Measurements from ENCODE around the gene TMEM266.
A peak's percentile ranks its signal among the peaks of the same experiment; 100 is the strongest.
"Not testable (repeated sequence)": the region's sequence is repeated elsewhere in the genome, so short reads cannot be mapped to it uniquely, and the experiment has no call there.

The TMEM266 gene

GRCh38 chr15:76059320-76060117 is at the start of gene TMEM266:
Gene TMEM266 (plus strand): TSS chr15:76059985. CDS start chr15:76134264, 74,279 bp downstream.
- H3K4me3 ChIP-seq (ENCODE audit: low read length) = peak within 1 kb of the TSS; percentile 57
- DNase-seq (ENCODE audit: low read depth) = peak; percentile 47
- no peak for TF ChIP-seq CTCF (IDR thresholded peaks at IDR 0.05; ENCODE audit: insufficient read depth, low read depth, low read length, missing control alignments)

- no peak overlapping the region for H3K4me3 ChIP-seq (ENCODE audit: low read length)
- DNase-seq (ENCODE audit: low read depth) = no peak
- TF ChIP-seq CTCF (IDR thresholded peaks at IDR 0.05; ENCODE audit: insufficient read depth, low read depth, low read length, missing control alignments) = no peak
Observed at GRCh38 chr15:76010613-76011012, 49.2 kb upstream of the TMEM266 start.

GRCh38 chr15:76011627-76012551 is 47.9 kb upstream of the TMEM266 start, which contains the start of gene NRG4:
Gene NRG4 (minus strand): TSS chr15:76012424. CDS start chr15:76011230, 1,194 bp downstream.
- DNase-seq (ENCODE audit: low read depth) = peak; percentile 6
- H3K4me3 ChIP-seq (ENCODE audit: low read length) = no peak within 1 kb of the TSS
- no peak for TF ChIP-seq CTCF (IDR thresholded peaks at IDR 0.05; ENCODE audit: insufficient read depth, low read depth, low read length, missing control alignments)

GRCh38 chr15:76013470-76013869 is 46.3 kb upstream of the TMEM266 start:
- not testable (repeated sequence) for H3K4me3 ChIP-seq (ENCODE audit: low read length); DNase-seq (ENCODE audit: low read depth)

GRCh38 chr15:76024021-76024768 is 35.6 kb upstream of the TMEM266 start:
- TF ChIP-seq CTCF (IDR thresholded peaks at IDR 0.05; ENCODE audit: insufficient read depth, low read depth, low read length, missing control alignments) = no peak
- no peak for DNase-seq (ENCODE audit: low read depth)
- H3K4me3 ChIP-seq (ENCODE audit: low read length) = no peak overlapping the region

GRCh38 chr15:76032046-76032445 is 27.7 kb upstream of the TMEM266 start:
- TF ChIP-seq CTCF (IDR thresholded peaks at IDR 0.05; ENCODE audit: insufficient read depth, low read depth, low read length, missing control alignments) = no peak
- no peak for DNase-seq (ENCODE audit: low read depth)
- no peak overlapping the region for H3K4me3 ChIP-seq (ENCODE audit: low read length)
